ENCODE results near the gene BRD3OS. TPM values are rescaled to one million over a fixed set of nuclear protein-coding genes. Genes with fewer than 3 reads are reported as not detected.
A peak's percentile ranks its signal among the peaks of the same experiment; 100 is the strongest.

Gene BRD3OS, protein sequence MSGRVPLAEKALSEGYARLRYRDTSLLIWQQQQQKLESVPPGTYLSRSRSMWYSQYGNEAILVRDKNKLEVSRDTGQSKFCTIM
- total RNA-seq: 10 to 100 TPM; 11.9 to 37.5 (median 15.4) TPM

DNA sequence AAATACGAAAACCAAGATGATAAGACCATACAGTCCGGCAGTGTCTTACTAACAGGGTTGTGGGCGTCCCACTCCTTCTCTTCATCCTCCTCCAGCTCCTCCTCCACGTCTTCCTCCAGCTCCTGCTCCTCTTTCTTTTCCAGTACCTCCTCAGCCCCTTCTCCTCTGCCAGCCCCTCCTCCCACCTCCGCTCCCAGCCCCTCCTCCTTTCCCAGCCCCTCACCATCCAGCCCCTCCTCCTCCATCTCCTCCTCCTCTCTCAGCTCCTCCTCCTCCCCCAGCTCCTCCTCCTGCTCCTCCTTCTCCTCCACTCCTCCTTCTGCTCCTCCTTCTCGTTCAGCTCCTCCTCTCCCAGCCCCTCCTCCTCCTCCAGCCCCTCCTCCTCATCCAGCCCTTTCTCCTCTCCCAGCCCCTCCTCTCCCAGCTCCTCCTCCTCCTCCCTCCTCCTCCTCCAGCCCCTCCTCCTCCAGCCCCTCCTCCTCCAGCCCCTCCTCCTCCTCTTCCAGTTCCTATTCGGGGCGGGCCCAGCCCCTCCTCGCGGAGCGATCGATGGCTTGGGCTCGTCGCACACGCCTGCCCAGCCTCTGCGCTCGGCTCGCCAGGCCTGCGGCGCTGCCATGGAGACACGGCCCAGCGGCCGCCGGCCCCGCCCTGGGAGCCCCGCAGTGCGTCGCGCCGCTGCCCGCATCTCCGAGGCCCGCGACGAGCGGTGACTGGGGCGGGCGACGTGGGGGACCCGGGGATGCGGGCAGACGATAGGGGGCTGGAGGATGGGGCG lies at the start of gene BRD3OS:
BRD3OS (plus strand) TSS at position 654 of the 778 bp plus-strand sequence. CDS start 1,267 bp downstream, outside the sequence.
- ATAC-seq (replicated peaks in 6 of 8): peak; percentile 80 to 88 (median 86)
- WGBS, 10 experiments: 0 to 17% (median 11%) methylated on average over 1 to 2 of the region's 43 CpGs; no CpG with 5 or more reads in 6 of the 10 experiments
- peak within 1 kb of the TSS; percentile 69 to 100 (median 92) for H3K4me3 ChIP-seq
- H3K27ac ChIP-seq: peak within 1 kb of the TSS; percentile 80 to 87
- H3K4me1 ChIP-seq (replicated peaks in 1 of 2): peaks cover 9 to 10% of the 10 kb centered on the region in 2 donors
- in situ Hi-C loops (cut with MboI; ENCODE audit: low pct_unique_long_range_greater_than_20kb in 2 of 9, low sequenced_read_pairs in 9 of 9, unreplicated experiment in 9 of 9): no loop called here

DNA sequence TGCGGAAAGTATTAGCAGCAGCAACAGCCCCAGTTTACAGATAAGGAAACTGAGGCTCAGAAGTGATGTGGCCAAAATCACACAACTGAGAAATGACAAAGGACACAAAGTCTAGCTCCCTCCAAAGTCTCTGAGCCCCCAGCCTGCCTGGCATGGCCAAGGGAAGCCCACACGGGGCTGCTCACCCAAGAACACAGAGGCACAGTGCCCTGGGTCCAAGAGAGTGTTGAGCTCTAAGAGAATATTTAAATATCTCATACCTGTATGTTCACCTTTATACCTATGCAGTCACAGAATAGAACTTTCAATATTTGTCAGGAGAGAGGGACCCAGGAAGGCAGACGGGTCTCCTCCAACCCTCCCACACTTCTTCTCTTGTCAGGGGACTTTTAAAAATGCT lies 49.8 kb upstream of the BRD3OS start:
- WGBS, 10 experiments: 100% methylated on average over 2 of the region's 3 CpGs; no CpG with 5 or more reads in 9 of the 10 experiments
- Histone ChIP-seq H3K27ac (no peak overlapping the region), H3K4me3 (no peak overlapping the region), H3K4me1 (replicated peaks in 1 of 2) (peaks cover 53 to 61% of the 10 kb centered on the region in 2 donors)
- ATAC-seq (replicated peaks in 6 of 8): no peak
- in situ Hi-C loops (cut with MboI; ENCODE audit: low pct_unique_long_range_greater_than_20kb in 2 of 9, low sequenced_read_pairs in 9 of 9, unreplicated experiment in 9 of 9): loop anchor here in 2 of 9 experiments (25.0 kb wide), 1 partner anchor 188 kb away; no protein-coding TSS in a partner anchor

DNA sequence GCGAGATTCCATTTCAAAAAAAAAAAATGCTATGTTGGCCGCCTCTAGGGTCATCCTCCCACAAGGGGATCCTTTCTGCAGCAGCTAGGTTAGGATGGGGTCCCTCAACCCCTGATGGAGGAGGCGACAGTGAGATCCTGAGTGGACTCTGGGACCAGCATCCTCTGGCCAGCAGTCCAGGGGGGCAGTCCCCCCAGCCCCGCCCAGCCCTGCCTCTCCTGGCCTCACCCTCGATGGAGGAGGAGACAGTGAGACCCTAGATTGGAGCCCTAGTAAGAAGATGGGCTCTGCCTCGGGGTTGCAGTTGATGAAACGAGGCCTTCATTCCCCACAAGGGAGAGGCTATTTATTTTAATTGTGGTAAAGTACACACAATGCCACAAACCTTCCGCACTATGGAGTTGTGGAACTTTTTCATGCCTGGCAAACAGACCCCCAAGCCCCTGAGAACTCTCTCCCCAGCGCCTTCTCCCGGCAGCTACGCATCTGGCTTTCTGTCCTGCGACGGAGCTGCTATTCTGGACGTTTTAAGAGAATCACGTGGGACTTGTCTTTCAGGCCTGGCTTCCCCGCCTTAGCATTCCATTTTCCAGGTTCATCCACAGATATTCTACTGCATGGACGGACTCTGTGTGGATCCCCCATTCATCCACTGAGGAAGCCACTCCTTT lies 49.0 kb upstream of the BRD3OS start:
- no peak for ATAC-seq (replicated peaks in 6 of 8)
- H3K4me3 ChIP-seq: no peak overlapping the region
- peaks cover 44 to 54% of the 10 kb centered on the region in 2 donors for H3K4me1 ChIP-seq (replicated peaks in 1 of 2)
- H3K27ac ChIP-seq: no peak overlapping the region
- WGBS, 10 experiments: 75 to 100% (median 83%) methylated on average over 1 to 7 of the region's 17 CpGs; no CpG with 5 or more reads in 5 of the 10 experiments
- in situ Hi-C loops (cut with MboI; ENCODE audit: low pct_unique_long_range_greater_than_20kb in 2 of 9, low sequenced_read_pairs in 9 of 9, unreplicated experiment in 9 of 9): loop anchor here in 2 of 9 experiments (25.0 kb wide), 1 partner anchor 189 kb away; no protein-coding TSS in a partner anchor

DNA sequence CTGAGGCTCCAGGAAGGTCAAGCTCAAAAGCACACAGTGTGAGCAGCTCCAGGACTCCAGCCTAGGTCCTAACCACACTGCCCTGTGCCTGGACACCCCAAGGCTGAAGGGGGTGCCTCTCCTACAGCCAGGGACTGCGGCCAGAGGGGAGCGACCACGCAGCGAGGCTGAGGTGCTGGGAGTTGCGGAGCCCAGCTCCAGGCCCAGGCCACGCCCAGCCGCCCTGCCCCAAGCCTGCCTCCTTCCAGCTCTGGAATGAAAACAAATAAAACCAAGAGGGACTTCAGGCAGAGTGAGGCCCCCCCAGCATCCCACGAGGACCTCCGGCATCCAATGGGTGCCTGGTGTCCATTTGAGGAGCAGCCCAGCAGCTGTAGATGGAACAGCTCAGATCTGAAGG lies 48.4 kb upstream of the BRD3OS start:
- no peak for ATAC-seq (replicated peaks in 6 of 8)
- Histone ChIP-seq H3K27ac (no peak overlapping the region), H3K4me1 (replicated peaks in 1 of 2) (peaks cover 39 to 52% of the 10 kb centered on the region in 2 donors), H3K4me3 (no peak overlapping the region)
- WGBS, 10 experiments: 77 to 100% (median 100%) methylated on average over 1 to 2 of the region's 9 CpGs; no CpG with 5 or more reads in 7 of the 10 experiments
- in situ Hi-C loops (cut with MboI; ENCODE audit: low pct_unique_long_range_greater_than_20kb in 2 of 9, low sequenced_read_pairs in 9 of 9, unreplicated experiment in 9 of 9): loop anchor here in 2 of 9 experiments (25.0 kb wide), 1 partner anchor 190 kb away; no protein-coding TSS in a partner anchor

DNA sequence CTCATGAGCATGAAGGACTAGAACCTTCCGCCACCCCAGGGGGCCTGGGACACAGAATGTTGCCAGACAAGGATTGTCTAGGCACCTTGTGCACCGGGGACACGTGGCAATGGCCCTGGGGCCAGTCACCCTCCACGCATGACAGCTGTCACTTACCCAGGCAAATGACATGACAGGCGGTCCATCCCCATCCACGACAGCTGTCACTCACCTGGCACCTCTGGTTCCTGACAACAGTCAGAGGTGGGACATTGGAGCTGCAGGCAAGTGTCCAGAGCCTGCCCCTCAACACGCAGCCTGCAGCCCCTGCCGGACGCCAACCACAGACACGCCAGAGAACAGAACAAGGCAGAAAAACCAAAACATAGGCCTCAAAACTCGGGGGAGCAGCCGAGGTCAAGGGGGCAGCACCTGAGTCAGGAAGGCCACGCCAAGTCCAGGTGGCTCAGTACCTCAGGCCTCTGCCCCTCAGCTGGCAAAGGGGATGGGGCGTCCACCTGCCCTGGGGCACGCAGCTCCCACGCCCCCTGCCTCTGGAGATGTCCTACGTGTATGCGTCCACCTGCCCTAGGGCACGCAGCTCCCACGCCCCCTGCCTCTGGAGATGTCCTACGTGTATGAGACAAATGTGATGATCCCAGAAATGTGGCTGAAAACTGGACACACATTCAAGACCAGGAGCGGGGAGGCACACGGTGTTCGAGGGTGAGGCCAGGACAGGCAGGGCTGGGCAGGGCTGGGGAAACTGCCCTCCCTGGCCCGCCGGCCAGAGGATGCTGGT lies 47.7 kb upstream of the BRD3OS start:
- peak overlapping the region in 1 of 2 donors; percentile 52 for H3K27ac ChIP-seq
- in situ Hi-C loops (cut with MboI; ENCODE audit: low pct_unique_long_range_greater_than_20kb in 2 of 9, low sequenced_read_pairs in 9 of 9, unreplicated experiment in 9 of 9): loop anchor here in 2 of 9 experiments (25.0 kb wide), 1 partner anchor 190 kb away; no protein-coding TSS in a partner anchor
- no peak overlapping the region for H3K4me3 ChIP-seq
- no peak for ATAC-seq (replicated peaks in 6 of 8)
- H3K4me1 ChIP-seq (replicated peaks in 1 of 2): peaks cover 33 to 52% of the 10 kb centered on the region in 2 donors
- 82 to 100% (median 95%) methylated on average over 1 to 3 of the region's 26 CpGs; no CpG with 5 or more reads in 6 of the 10 experiments for WGBS, 10 experiments

DNA sequence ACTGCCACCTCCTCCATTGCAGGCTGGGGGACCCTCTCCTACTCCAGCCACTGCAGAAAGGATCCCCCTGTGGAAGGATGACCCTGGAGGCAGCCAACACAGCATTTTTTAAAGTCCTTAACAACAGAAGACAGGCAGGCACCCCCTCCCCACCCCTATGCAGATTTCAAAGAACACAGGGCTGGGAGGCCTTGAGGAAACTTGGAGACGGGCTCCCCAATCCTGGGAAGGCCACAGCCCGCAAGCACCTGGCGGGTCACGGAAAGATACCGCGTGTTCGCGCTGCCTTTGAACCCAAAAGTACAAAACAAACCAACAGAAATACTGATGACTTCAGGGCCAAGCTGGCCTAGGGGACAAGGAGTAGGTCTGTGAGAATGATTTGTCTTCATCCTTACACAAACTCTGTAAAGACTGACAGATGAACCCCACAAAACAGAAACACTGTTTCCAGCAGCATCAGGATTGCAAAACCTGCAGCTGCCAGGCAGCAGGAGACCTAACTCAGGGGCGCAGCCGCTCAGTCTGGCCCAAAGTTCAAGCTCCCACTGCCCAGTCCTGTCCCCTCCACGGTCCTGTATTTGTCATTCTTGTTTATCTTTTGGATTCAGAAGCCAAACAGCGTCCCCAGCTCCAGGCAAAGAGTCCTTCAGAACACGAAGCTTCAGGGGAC lies 46.9 kb upstream of the BRD3OS start:
- Histone ChIP-seq H3K27ac (peak overlapping the region in 1 of 2 donors; percentile 52), H3K4me1 (replicated peaks in 1 of 2) (peaks cover 35 to 57% of the 10 kb centered on the region in 2 donors), H3K4me3 (no peak overlapping the region)
- in situ Hi-C loops (cut with MboI; ENCODE audit: low pct_unique_long_range_greater_than_20kb in 2 of 9, low sequenced_read_pairs in 9 of 9, unreplicated experiment in 9 of 9): loop anchor here in 2 of 9 experiments (25.0 kb wide), 1 partner anchor 191 kb away; no protein-coding TSS in a partner anchor
- ATAC-seq (replicated peaks in 6 of 8): no peak
- 75 to 100% (median 85%) methylated on average over 1 to 9 of the region's 13 CpGs; no CpG with 5 or more reads in 3 of the 10 experiments for WGBS, 10 experiments

DNA sequence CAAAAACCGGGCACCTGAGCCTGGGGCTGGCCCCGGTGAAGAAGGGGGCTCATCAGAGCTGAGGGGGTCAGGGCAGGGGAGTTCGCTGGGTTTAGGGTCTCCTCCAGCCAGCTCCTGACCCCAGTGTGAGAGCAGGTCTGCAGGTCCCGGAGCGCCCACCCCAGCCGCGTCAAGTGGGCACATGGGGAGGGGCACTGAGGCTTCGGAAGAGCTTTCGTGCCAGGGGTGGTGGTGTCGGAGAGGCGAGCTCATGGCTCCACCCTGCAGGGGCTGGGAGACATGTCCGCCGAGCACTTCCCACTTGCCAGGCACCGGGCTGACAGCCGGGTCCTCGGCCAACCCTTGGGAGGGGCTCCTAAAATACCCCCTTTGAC lies 46.4 kb upstream of the BRD3OS start:
- Histone ChIP-seq H3K4me3 (no peak overlapping the region), H3K27ac (no peak overlapping the region), H3K4me1 (replicated peaks in 1 of 2) (peaks cover 30 to 54% of the 10 kb centered on the region in 2 donors)
- 100% methylated on average over 1 of the region's 16 CpGs; no CpG with 5 or more reads in 9 of the 10 experiments for WGBS, 10 experiments
- in situ Hi-C loops (cut with MboI; ENCODE audit: low pct_unique_long_range_greater_than_20kb in 2 of 9, low sequenced_read_pairs in 9 of 9, unreplicated experiment in 9 of 9): loop anchor here in 2 of 9 experiments (25.0 kb wide), 1 partner anchor 192 kb away; no protein-coding TSS in a partner anchor
- ATAC-seq (replicated peaks in 6 of 8): peak in 1 of 8 experiments; percentile 1

DNA sequence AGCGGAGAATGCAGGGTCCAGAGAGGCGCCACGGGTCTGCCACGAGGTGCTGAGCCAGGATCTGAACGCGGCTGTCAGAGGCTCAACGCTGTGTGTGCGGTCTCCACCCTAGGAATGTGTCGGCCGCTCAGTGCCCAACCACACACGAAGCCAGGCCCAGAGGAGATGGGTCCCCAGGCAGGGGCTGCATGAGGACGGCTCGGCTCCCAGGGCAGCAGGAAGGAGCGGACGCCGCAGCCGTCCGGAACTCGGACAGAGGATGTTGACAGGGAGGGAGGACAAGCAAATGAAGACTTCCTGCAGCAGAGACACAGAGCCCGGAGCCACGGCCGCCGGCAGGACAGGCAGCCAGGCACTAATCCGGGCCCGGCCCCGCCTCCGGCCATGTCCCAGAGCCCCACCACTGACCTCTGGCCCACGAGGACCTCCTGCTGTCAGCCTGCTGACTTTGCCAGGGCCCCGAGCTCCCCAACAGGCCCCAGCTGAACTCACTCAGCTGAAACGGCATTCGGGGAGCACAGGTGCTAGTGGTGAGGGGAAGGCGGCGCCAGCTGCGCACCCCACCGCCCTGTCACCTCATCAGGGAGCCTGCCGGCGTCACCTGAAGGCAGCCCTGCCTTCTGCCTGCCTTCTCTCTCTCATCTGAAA lies 45.9 kb upstream of the BRD3OS start:
- ATAC-seq (replicated peaks in 6 of 8): peak; percentile 41 to 80 (median 60)
- Histone ChIP-seq H3K4me3 (no peak overlapping the region), H3K27ac (peak overlapping the region in 1 of 2 donors; percentile 6), H3K4me1 (replicated peaks in 1 of 2) (peaks cover 30 to 54% of the 10 kb centered on the region in 2 donors)
- in situ Hi-C loops (cut with MboI; ENCODE audit: low pct_unique_long_range_greater_than_20kb in 2 of 9, low sequenced_read_pairs in 9 of 9, unreplicated experiment in 9 of 9): loop anchor here in 2 of 9 experiments (25.0 kb wide), 1 partner anchor 192 kb away; no protein-coding TSS in a partner anchor
- 0 to 63% (median 44%) methylated on average over 1 to 13 of the region's 37 CpGs; no CpG with 5 or more reads in 6 of the 10 experiments for WGBS, 10 experiments

DNA sequence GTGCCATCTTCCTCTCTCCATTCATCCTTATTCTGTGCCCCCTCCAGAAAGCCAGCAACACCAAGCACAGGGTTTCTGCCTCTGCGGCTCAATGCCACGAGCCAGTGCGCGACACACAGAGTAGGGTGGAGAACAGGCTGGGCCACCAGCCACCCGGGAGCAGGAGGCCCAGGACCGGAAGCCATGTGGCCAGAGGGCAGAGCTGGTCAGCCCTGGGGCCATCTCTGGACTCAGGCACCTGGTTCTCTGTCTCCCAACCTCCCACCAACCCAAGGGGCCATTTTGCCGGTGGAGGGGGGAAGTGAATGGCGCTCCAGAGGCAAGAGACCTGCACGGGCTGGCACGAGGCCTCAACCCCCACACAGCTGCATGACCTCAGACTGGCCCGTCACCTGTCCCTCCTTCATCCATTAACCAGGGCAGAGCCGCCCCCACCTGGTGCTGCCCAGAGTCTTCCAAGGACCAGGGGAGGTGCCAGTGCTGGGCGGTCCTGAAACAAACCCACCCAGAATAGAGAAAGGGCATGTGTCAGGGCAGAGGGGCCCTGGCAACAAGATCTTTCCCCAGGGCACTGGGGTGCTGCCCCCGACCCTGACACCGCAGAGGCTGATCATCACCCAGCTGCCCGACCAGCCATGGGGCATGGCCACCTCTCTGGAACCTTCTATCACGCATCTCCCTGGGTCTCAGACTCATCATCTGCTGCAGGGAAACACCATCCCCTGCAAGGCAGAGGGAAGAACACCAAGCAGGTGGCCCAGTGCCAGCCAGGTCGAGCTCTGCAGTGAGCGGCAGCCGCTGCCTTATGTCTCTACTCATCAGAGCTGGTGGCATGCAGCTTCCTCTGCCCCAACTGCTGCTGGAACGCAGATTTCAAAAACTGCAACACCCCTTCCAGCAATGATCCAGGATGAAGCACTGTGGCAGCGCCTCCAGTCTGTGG lies 45.1 kb upstream of the BRD3OS start:
- peak in 4 of 8 experiments; percentile 11 to 41 (median 24) for ATAC-seq (replicated peaks in 6 of 8)
- Histone ChIP-seq H3K27ac (peak overlapping the region in 1 of 2 donors; percentile 6), H3K4me3 (no peak overlapping the region), H3K4me1 (replicated peaks in 1 of 2) (peaks cover 30 to 54% of the 10 kb centered on the region in 2 donors)
- in situ Hi-C loops (cut with MboI; ENCODE audit: low pct_unique_long_range_greater_than_20kb in 2 of 9, low sequenced_read_pairs in 9 of 9, unreplicated experiment in 9 of 9): loop anchor here in 2 of 9 experiments (25.0 kb wide), 1 partner anchor 193 kb away; no protein-coding TSS in a partner anchor
- 67 to 100% (median 100%) methylated on average over 1 to 5 of the region's 22 CpGs; no CpG with 5 or more reads in 3 of the 10 experiments for WGBS, 10 experiments

DNA sequence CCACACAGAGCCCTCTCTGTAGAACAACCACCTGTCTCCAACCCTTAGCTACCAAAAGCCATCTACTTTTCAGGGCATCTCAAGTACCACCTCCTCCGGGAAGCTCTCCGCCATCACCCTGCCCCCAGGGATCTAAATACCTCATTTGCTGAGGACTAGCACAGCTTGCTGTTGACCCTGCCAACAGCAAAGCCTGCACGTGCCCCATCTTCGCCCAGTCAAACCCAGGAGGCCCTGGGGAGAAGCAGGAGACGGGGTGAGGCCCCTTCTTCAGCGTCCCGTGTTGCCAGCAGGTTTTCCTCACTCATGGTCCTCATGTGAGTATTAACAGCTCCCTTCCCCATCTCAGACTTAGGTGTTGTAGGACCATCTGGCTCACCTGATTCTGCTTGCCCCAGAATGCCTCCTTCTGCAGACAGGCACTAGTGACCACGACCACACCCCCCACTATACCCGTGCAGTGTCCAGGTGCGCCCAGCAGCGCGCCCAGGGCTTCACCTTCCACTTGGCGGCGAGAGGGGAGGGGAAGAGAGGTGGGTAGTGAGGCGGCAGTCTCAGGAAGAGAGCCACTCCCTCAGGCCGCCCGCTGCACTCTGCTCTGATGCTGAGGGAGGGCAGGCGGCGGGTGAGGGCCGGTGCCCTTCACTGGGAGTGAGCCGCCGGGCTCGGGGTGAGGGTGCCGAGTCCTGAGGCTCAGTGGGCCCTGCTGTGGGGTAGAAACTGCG lies 44.3 kb upstream of the BRD3OS start:
- no peak overlapping the region for H3K4me3 ChIP-seq
- in situ Hi-C loops (cut with MboI; ENCODE audit: low pct_unique_long_range_greater_than_20kb in 2 of 9, low sequenced_read_pairs in 9 of 9, unreplicated experiment in 9 of 9): loop anchor here in 2 of 9 experiments (25.0 kb wide), 1 partner anchor 194 kb away; no protein-coding TSS in a partner anchor
- H3K4me1 ChIP-seq (replicated peaks in 1 of 2): peaks cover 30 to 54% of the 10 kb centered on the region in 2 donors
- no peak for ATAC-seq (replicated peaks in 6 of 8)
- H3K27ac ChIP-seq: no peak overlapping the region
- WGBS, 10 experiments: 75 to 100% (median 86%) methylated on average over 1 to 11 of the region's 25 CpGs; no CpG with 5 or more reads in 2 of the 10 experiments
